Keratinocyte (primary cell): ENCODE data around the gene PDIA6. TPM values are rescaled to one million over a fixed set of nuclear protein-coding genes. Genes with fewer than 3 reads are reported as not detected.

ENCODE experiments used
- DNase-seq: peaks from one replicate; pipeline ENCODE4 v3.0.0-alpha.2; 2011; ENCODE audit warnings: low read depth, missing footprints, low spot score
- FAIRE-seq: peaks from 2 replicates; lab custom pipeline; 2011; peaks lifted over from hg19 to GRCh38; lab: Jason Lieb, UNC
- H2AFZ ChIP-seq: 2 replicates; pipeline ENCODE4 v1.6.0; 2012; ENCODE audit warnings: low read length, control low read depth, inconsistent platforms; ENCODE audit not compliant: control insufficient read depth
- H3K27ac ChIP-seq: 2 replicates; pipeline ENCODE4 v1.5.1; 2011; ENCODE audit warnings: low read length; ENCODE audit not compliant: control insufficient read depth, insufficient read depth
- H3K27me3 ChIP-seq: 3 replicates; pipeline ENCODE4 v1.6.0; 2011; ENCODE audit warnings: low read length; ENCODE audit not compliant: control insufficient read depth, insufficient read depth; ENCODE audit errors: extremely low read depth
- H3K36me3 ChIP-seq, 2 experiments: 2 replicates in 1 of 2; 3 replicates in 1 of 2; pipeline ENCODE4 v1.5.1; 2011; ENCODE audit warnings: low read length in 2 of 2, mild to moderate bottlenecking in 1 of 2; ENCODE audit not compliant: control insufficient read depth in 2 of 2, insufficient read depth in 2 of 2; ENCODE audit errors: extremely low read depth in 1 of 2
- H3K4me1 ChIP-seq: 3 replicates; pipeline ENCODE4 v1.5.1; 2011; ENCODE audit warnings: low read length; ENCODE audit not compliant: control insufficient read depth, insufficient read depth; ENCODE audit errors: extremely low read depth
- H3K4me2 ChIP-seq: 3 replicates; pipeline ENCODE4 v1.6.0; 2011; ENCODE audit warnings: low read depth, low read length; ENCODE audit not compliant: control insufficient read depth, insufficient read depth; ENCODE audit errors: extremely low read depth
- H3K4me3 ChIP-seq, 3 experiments: fragments of 200-600 bp in 1 of 3; sonication (generic) in 1 of 3; 2 replicates in 2 of 3; 3 replicates in 1 of 3; pipeline ENCODE4 v1.5.1; 2011 to 2016; ENCODE audit warnings: low read length in 3 of 3, mild to moderate bottlenecking in 3 of 3, control low read depth in 2 of 3, inconsistent platforms in 1 of 3, low read depth in 1 of 3, mixed read lengths in 1 of 3, mixed run types in 1 of 3, moderate library complexity in 1 of 3; ENCODE audit not compliant: control insufficient read depth in 2 of 3, insufficient read depth in 2 of 3; ENCODE audit errors: extremely low read depth in 1 of 3
- H3K79me2 ChIP-seq: 2 replicates; pipeline ENCODE4 v1.6.0; 2012; ENCODE audit warnings: low read length; ENCODE audit not compliant: control insufficient read depth, insufficient read depth
- H3K9ac ChIP-seq: 3 replicates; pipeline ENCODE4 v1.6.0; 2011; ENCODE audit warnings: low read length; ENCODE audit not compliant: control insufficient read depth, insufficient read depth; ENCODE audit errors: extremely low read depth
- H3K9me1 ChIP-seq: 3 replicates; pipeline ENCODE4 v1.6.0; 2011; ENCODE audit warnings: low read length; ENCODE audit not compliant: control insufficient read depth, insufficient read depth; ENCODE audit errors: extremely low read depth
- H3K9me3 ChIP-seq: 2 replicates; pipeline ENCODE4 v1.5.1; 2012; ENCODE audit warnings: low read depth, low read length; ENCODE audit not compliant: control insufficient read depth
- H4K20me1 ChIP-seq: 3 replicates; pipeline ENCODE4 v1.6.0; 2011; ENCODE audit warnings: low read length; ENCODE audit not compliant: control insufficient read depth, insufficient read depth; ENCODE audit errors: extremely low read depth
- EZH2 ChIP-seq: IDR thresholded peaks from one replicate; pipeline ENCODE4 v1.6.1; 2012; ENCODE audit warnings: inconsistent platforms, mild to moderate bottlenecking, low read length, moderate library complexity
- dilution Hi-C: fragments of 300-500 bp; cut with MboI; formaldehyde crosslinking; loops from one replicate; pipeline ENCODE4 v1.7.0; 2020; ENCODE audit warnings: low sequenced_read_pairs; ENCODE audit not compliant: extremely low pct_ligation_motif_present
- polyA plus RNA-seq, 5 experiments: library from polyadenylated mRNA; depleted of rRNA in 3 of 5; stranded (reverse) in 3 of 5; stranded (forward) in 1 of 5; unstranded in 1 of 5; fragments of >200 nt; gene quantifications; 1 replicate in 1 of 5; 2 replicates in 3 of 5; 3 replicates in 1 of 5; pipeline versions ENCODE4 v1.2.1 to v1.2.3, GENCODE V29; 2011 to 2012; ENCODE audit warnings: missing spikeins in 2 of 5, low read depth in 1 of 5, low replicate concordance in 1 of 5
- TF ChIP-seq, protein P1 (sequence below), 3 experiments: IDR thresholded peaks in 1 of 3; conservative IDR thresholded peaks in 1 of 3; optimal IDR thresholded peaks in 1 of 3; 2 replicates in 2 of 3; 3 replicates in 1 of 3; pipeline versions ENCODE3 to v1.5.1; 2011; ENCODE audit warnings: low read length in 3 of 3, mild to moderate bottlenecking in 3 of 3, moderate library complexity in 2 of 3, control low read depth in 1 of 3, inconsistent platforms in 1 of 3; ENCODE audit not compliant: insufficient read depth in 2 of 3; ENCODE audit errors: extremely low read depth in 1 of 3

PDIA6 gene
- polyA plus RNA-seq, 1 donor (not counting 4 experiments of a cell fraction or from before 2014, with no cell fraction given): 310 TPM

DNA sequence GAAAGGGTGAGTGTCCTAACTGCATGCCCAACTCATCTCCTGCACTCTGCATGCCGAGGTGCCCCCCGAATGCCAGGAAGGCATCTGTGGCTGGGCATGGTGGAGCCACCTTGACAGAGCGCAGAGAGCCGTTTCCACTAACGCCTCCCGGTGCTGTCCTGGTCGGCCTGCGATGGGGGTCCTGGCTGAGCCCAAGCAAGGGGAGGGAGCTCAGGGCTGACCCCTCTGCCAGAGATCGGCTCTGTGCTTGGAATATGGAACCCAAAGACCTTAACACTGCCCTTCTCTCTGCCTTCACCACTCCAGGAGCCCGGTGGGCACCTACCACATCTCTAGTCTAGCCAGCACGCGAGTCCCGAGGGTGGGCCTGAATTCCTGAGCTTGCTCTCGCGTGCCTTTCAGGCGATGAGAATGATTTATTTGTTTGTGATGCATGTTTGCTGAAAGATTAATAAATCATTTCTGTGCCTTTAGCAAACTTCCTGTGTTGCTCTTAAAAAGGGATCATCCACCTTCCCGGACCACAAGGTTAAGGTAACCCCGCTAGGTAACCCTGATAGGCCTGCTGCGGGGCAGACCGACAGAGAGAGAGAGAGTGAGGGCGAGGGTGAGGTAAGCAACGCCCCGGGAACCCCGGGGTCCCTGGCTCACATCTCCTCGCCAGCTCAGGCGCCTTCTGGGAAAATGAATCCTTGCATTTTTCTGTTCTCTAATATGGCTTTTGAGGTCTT is 35.3 kb downstream of the PDIA6 start:
- H3K9ac ChIP-seq: no peak overlapping the region
- peaks cover 13 to 29% of the 10 kb centered on the region in 2 experiments for H3K36me3 ChIP-seq
- dilution Hi-C loops: no loop called here
- no peak overlapping the region for H3K4me2 ChIP-seq
- DNase-seq (no peak), FAIRE-seq (no peak)
- H4K20me1 ChIP-seq: no peaks in the 10 kb centered on the region
- no peak for TF ChIP-seq EZH2
- TF ChIP-seq, protein P1, sequence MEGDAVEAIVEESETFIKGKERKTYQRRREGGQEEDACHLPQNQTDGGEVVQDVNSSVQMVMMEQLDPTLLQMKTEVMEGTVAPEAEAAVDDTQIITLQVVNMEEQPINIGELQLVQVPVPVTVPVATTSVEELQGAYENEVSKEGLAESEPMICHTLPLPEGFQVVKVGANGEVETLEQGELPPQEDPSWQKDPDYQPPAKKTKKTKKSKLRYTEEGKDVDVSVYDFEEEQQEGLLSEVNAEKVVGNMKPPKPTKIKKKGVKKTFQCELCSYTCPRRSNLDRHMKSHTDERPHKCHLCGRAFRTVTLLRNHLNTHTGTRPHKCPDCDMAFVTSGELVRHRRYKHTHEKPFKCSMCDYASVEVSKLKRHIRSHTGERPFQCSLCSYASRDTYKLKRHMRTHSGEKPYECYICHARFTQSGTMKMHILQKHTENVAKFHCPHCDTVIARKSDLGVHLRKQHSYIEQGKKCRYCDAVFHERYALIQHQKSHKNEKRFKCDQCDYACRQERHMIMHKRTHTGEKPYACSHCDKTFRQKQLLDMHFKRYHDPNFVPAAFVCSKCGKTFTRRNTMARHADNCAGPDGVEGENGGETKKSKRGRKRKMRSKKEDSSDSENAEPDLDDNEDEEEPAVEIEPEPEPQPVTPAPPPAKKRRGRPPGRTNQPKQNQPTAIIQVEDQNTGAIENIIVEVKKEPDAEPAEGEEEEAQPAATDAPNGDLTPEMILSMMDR (optimal IDR thresholded peaks at IDR 0.05 in 1 of 3, IDR thresholded peaks at IDR 0.05 in 1 of 3, conservative IDR thresholded peaks at IDR 0.05 in 1 of 3; ENCODE audit: extremely low read depth in 1 of 3, insufficient read depth in 2 of 3, low read length in 3 of 3): no peak
- no peak overlapping the region for H2AFZ ChIP-seq
- no peaks in the 10 kb centered on the region for H3K9me3 ChIP-seq
- H3K4me1 ChIP-seq: peaks cover 15% of the 10 kb centered on the region
- H3K79me2 ChIP-seq: no peaks in the 10 kb centered on the region
- H3K27ac ChIP-seq: no peak overlapping the region
- no peaks in the 10 kb centered on the region for H3K27me3 ChIP-seq
- no peak overlapping the region for H3K4me3 ChIP-seq
- no peaks in the 10 kb centered on the region for H3K9me1 ChIP-seq

DNA sequence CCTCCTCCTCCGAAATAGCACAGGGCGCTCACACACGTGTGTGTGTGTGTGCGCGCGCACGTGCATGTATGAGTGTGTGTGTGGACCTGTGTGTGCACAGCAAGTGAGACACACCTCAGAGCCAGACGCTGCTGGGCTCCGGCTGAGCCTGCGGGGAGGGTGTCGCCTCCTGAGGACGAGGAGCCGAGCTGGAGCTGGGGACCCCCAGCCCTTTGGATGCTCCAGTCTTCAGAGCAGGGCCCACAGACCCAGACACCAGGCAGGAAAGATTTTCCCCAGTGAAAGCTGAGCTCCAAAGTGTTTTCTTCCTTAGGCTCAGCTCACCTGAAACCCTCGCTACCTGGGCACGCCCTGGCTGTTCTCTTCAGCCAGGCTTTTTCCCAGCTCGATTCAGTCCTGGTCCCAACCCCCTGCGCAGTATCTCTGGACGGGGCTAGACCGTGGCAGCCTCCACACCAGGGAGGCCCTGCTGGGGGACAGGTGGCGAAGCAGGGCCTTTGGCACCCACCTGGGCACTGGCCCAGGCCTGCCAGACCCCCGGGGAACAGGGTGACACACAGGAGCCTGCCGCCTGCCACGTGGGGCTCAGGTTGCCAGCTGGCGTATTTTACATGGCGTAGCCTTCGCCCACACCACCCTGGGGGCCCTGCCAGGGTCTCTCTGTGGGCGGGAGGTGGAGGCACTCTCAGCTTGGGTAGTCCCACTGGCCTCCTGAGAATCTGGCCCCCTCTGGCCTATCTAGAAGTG is 36.2 kb downstream of the PDIA6 start:
- FAIRE-seq (no peak), DNase-seq (no peak)
- peaks cover 7 to 20% of the 10 kb centered on the region in 2 experiments for H3K36me3 ChIP-seq
- H3K79me2 ChIP-seq: no peaks in the 10 kb centered on the region
- TF ChIP-seq, protein P1 (optimal IDR thresholded peaks at IDR 0.05 in 1 of 3, IDR thresholded peaks at IDR 0.05 in 1 of 3, conservative IDR thresholded peaks at IDR 0.05 in 1 of 3; ENCODE audit: extremely low read depth in 1 of 3, insufficient read depth in 2 of 3, low read length in 3 of 3): no peak
- no peak for TF ChIP-seq EZH2
- H3K9me3 ChIP-seq: no peaks in the 10 kb centered on the region
- no peak overlapping the region for H3K27ac ChIP-seq
- H3K27me3 ChIP-seq: no peaks in the 10 kb centered on the region
- no peak overlapping the region for H3K4me3 ChIP-seq
- H2AFZ ChIP-seq: no peak overlapping the region
- no peaks in the 10 kb centered on the region for H4K20me1 ChIP-seq
- H3K4me2 ChIP-seq: no peak overlapping the region
- no peaks in the 10 kb centered on the region for H3K9me1 ChIP-seq
- dilution Hi-C loops: no loop called here
- H3K9ac ChIP-seq: no peak overlapping the region
- peaks cover 15% of the 10 kb centered on the region for H3K4me1 ChIP-seq
